Epidermal melanocyte (primary cell): ENCODE data around the gene CREBBP.

Experiments used
- DNase-seq: peaks from one replicate; pipeline ENCODE4 v3.0.0; 2011; ENCODE audit warnings: low spot score; ENCODE audit not compliant: insufficient read length

CREBBP gene

DNA sequence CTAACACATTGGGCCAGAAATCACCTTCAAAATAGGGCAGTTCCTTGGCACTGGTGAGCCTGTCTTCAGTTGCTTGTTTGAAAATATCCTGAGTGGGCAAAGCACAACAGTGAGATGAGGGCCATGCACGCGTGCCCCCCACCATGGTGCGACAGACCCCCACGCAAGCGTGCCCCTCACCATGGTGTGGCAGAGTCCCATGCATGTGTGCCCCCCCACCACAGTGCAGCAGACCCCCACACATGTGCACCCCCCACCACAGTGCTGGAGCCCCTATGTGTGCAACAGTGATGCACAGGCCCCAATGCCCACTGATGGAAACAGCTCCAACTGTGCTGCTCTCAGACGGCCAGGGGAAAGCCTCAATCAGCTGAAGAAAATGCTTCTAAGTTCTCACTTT lies 144.4 kb downstream of the CREBBP start:
- DNase-seq: no peak

DNA sequence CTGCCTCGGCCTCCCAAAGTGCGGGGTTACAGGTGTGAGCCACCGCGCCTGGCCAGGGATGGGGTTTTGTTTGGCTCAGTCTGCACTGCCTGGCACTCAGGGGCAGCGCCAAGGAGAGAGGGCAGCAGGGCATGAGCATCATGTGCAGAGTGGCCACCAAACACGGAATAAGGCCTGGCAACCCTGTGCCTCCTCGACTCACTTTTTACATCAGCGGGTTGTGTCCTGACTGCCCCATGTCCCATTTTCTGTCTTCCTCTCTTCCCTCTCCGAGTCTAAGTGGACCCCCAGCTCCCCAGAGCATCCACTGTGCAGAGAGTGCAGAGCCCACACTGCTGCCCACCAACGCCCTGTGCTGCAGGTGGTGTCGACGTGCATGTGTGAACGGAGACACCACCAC lies 145.0 kb downstream of the CREBBP start:
- no peak for DNase-seq

DNA sequence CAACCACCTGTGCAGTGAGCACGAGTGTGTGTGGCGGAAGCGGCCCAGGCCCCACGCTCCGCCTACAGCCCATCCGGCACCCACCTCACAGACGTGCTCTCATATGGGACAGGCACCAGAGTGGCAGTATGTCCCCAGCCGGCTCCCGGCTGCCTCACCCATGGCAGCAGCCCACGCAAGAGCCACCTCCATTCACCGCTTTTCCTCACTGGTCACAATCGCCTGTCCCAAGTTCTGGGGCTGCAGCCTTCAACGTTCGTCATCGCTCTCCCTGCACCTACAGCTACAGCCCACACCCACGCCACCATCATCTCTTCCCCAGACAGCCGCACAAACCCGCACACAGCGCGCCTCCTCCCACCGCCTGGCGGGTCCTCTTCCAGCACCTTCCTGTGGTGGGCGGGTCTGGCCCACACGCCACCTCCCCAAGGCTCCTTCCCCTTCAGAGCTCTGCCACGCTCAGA lies 145.7 kb downstream of the CREBBP start:
- DNase-seq: no peak

DNA sequence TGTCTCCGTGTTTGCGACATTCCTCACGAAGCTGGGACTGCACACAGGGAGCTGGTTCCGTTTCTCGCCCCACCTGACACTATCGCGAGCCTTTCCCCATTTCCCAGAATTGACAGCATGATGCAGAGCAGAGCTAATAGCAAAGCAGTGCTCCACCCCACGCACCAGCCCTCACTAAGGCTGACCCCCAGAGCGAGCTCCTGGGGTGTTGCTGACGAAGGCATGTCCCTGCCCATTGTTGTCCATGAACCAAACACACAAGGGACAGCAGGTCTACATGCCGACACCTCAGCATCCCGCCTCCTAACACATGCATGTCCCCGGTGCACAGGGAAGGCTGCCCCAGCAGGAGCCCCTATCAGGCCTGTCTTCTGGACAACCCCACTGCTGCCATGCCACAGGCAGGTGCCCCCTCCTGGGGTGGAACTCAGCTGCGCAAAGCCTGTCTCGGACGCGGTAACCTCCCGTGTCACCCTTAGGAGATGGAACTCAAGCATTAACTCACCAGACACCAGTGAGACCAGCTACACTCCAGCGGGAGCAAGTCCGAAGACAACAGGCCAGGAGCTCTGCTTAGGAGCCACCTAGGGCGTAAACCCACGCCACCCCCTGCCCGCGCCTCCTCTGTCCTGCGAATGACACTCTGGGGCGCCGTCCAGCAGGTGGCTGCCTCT lies 146.3 kb downstream of the CREBBP start:
- DNase-seq: no peak

DNA sequence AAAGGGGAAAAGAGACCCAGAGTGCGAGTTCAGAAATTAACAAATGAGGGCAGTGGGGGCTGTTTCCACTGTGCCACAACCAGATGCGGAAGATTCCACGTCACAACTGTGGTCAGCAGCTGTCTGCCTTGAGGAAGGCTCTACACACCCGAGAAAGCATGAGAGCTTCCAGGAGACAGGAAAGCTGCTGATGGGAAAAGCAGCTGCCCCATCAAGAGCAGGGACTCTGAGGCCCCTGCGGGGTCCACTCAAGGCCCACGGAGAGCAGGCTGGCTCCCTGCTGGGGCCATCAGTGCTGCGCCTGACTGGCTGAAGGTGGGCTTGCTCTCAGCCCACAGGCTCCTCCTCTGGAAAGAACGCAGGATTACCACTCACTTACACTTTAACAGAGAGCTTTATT lies 148.3 kb downstream of the CREBBP start:
- no peak for DNase-seq

DNA sequence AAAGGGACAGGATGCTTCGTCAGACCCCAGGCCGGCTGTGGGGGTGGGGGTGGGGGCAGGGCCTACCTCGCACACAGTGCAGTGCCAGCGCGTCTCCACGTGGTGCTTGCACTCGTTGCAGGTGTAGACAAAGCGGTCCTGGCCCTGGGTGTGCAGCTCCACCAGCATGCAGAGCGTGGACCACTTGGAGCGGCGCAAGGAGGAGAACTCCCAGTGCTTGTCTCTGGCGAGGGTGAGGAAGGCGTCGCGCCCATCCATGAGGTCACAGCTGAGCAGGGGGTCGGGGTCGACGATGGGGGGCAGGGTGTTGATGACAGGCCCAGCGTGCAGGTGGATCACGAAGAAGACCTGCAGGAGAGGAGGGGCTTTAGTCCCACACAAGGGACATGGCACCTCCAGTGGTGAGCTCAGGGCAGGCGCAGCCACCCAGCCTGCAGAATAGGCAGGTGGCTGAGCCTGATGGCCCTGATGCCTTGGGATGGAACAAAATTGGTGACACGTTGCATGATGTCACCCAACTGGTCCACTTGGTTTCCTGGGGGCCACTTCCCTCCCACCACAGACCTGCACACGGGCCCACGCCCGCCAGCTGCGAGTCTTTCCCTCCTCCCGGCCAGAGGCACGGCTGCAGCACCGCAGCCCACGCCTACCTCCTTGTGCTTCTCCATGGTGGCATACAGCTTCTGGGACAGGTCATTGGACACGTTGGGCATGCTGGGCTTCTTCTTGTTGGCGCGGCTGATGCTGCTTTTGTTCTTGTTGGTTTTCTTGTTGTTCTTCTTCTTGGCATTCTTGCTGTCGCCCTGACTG lies 149.2 kb downstream of the CREBBP start:
- DNase-seq: no peak

DNA sequence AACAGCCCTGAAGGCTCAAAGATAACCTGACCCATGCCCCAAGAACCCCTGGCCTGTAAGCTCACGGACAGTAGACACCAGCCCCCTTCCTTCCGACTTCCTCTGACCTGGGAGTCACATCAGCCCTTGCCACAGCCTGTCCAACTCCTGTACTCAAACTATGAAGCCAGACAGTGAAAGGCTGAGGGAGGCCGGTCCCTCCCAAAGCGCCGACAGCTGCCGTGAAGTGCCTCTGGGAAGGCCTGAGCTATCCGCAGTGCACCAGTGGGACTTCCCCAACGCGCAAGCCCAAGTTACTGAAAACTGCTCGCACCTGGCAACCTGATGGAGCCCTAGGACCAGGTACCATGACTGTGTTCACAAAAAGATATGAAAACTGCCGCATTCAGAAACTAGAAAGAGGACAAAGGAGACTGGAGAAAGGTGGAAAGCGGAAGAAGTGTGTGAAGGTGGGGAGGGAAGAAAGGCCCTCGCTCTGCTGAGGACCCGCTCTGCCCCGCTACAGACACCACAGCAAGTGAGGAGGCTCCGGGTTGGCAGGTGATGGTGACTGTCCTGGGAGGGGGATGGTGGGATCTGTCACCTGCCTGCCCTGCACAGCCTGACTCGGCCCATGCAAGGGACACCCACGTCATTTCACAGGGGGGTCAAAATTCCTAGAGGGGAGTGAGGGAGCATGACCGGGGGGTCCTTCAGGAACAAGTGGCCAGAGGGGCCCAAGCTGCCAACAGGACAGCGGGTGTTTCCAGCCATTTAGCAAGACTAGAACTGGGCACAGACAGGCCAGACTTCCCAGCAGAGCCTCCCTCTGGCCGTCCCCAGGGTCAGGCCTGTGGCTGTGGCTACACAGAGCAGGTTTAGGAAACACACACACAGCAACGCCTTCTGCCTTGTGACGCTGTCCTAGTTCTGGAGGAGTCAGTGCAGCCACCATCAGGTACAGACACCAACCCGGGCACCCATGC lies 150.1 kb downstream of the CREBBP start:
- no peak for DNase-seq

DNA sequence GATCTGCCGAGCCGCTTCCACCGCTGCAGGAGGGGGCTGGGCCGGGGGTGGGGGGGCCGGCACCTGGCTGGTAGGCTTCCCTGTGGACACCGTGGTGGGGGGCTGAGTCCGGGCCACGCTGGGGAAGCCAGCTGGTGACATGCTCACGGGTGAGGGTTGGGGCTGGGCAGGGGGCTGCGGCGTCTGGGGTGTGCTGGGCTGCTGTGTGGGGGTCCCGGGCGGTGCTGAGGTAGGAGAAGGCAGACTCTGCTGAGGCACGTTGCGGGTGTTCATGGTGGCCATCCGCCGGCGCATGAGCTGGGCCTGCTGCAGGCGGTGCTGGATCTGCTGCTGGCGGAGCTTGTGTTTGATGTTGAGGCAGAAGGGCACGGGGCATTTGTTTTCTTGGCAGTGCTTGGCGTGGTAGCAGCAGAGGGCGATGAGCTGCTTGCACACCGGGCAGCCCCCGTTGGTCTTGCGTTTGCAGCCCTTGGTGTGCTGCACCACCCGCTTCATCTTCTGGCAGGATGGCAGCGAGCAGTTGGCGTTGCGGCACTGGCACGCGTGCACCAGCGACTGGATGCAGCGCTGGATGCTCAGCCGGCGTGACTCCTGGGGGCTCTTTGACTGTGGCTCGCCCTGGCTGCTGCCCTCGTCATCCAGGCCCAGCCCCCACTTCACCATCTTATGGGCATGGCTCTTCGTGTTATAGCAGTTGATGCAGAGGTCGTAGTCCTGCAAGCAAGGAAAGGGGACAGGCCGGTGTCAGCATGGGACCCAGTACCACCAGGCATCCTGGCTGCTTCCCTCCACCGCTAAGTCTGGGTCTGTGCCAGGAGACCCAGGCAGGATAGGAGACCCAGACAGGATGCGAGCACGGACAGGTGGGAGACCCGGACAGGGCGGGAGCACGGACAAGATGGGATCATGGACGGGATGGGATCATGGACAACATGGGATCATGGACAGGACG lies 151.1 kb downstream of the CREBBP start:
- no peak for DNase-seq

DNA sequence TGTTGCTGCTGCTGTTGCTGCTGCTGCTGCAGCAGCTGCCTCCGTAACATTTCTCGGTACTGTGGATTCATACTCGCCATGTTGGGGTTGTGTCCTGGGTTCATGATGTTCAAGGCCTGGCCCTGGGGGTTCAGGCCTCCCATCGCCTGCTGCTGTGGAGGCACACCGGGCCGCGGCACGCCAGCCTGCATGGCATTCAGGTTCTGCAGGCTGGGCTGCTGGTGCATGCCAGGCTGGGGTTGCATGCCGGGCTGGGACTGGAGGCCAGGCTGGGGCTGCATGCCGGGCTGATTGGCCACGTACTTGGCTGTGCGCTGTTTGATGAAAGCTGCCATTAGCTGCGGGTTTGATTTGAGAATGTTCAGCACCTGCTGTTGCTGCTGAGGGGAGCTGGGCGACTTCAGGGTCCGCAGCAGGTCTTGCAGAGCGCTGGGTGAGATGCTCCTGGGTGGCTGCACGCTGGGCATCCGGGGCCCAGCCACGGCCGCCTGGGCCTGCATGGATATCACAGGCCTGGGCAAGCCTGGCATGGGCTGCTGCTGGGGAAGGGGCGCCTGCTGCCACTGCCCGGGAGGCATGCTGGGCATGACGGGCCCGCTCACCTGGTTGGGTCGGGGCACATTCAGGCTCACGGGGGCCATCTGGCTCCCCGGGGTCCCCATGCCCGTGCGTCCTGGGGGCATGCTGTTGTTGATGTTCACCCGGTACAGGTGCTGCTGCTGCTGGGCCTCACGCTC lies 151.9 kb downstream of the CREBBP start:
- DNase-seq: no peak

DNA sequence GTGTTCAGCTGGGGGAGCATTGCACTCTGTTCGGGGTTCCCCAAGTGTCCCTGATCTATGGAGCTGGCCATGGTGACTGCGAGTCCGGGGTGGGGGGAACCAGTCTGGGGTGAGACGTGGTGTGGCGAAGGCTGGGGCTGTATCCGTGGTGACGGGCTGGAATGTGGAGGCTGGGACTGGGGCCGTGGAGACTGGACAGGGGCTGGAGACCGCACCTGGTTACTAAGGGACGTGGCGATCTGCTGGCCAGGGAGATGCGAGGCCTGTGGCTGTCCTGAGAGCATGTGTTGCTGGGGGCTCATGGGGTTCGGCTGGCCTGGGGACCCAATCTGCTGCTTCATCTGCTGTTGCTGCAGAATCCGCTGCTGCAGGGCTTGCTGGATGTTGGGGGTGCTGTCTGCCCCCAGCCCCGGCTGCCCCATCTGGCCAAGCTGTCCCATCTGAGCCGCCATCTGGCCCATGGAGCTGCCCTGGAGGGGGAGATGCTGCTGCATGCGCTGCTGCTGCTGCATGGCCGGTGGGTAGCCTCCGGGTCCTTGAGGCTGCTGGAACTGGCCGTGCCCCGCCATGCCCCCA lies 152.6 kb downstream of the CREBBP start:
- DNase-seq: no peak

DNA sequence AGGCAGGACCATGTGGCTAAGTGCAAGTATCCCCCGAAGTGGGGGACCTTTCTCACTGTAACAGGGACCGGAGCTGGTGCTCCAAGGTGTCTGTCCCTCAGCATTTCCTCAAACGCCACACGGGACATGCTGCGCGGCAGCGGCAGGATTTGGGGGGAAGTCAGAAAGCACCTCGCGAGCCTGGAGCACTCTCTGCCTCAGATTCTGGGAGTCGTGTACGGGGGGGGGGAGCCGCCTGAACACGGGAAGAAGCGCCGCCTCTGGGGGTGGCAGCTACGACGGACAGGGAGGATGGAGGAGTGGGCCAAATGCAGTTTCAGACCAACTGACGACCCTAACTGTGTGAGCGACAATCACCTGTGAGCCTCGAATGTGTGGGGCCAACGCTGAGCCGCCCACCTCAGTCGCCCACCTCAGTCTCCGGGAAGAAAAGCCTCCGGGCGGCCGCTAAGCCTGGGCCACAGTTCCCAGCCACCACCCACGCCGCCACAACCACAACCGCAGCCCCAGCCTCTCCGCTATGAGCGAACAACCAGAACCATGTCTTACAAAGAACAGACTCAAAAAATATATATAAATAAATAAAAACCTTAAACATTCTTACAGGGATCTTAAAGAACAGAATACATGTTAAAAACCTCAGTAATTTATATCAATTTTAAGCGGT lies 154.4 kb downstream of the CREBBP start:
- DNase-seq: no peak

DNA sequence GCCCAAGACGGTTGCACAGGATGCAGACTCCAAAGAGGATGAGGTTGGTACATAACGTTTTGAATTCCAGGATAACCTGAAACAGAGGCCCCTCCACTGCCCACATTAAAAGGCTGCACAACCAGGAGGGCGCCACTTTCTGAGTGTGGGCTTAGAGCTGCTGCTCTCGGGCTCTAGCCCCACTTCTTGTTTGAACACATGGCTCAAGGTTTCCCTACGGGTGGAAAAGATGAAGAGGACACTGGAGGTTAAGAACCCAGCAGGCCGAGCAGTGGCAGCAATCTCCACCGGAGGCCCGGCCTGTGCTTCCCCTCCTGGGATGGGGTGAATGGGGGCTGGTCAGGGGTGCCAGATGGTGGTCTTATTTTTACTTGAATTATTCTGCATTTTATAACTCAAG lies 155.2 kb downstream of the CREBBP start:
- DNase-seq: no peak

DNA sequence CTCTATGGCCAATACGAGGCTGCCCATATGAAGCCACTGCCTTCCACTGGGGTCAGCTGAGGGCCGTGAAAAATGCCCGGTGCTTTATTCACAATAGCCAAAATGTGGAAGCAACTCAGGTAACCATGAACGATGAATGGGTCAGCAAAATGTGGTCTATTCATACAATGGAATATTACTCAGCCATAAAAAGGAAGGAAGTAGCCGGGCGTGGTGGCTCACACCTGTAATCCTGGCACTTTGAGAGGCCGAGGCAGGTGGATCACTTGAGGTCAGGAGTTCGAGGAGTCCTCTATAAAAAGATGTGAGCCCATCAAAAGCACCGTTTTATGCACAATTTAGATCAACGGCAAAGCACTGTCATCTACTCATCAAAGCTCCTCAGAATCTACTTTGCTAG lies 158.0 kb downstream of the CREBBP start:
- DNase-seq: no peak

DNA sequence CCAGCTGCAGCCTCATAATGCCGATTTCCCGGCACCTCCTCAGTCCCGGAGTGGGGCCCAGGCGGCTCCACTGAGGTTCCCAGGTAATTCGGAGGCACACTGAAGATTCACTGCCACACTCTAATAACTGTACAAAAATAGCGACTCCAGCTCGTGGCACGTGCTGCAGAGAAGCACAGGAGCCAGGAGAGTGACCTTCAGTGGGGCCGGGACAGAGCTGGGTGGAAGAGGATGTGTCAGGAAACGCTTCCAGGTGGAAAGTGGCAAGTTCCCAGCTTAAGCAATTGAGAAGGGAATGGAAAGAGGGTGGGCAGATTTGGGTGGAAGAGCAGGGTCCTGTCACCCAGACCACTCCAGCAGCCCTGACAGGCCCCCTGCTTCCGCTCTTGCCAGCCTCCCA lies 160.1 kb downstream of the CREBBP start:
- no peak for DNase-seq

DNA sequence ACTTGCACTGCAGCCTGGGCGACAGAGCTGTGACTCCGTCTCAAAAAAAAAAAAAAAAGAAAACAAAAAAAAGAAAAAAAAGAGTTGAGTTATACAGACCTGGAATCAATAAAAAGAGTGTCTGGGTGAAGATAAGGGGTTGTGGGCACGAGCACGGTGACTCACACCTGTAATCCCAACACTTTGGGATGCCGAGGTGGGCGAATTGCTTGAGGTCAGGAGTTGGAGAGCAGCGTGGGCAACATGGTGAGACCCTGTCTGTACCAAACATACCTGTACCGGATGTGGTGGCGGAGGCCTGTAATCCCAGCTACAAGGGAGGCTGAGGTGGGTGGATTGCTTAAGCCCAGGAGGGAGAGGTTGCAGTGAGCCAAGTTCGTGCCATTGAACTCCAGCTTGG lies 161.9 kb downstream of the CREBBP start:
- DNase-seq: no peak

DNA sequence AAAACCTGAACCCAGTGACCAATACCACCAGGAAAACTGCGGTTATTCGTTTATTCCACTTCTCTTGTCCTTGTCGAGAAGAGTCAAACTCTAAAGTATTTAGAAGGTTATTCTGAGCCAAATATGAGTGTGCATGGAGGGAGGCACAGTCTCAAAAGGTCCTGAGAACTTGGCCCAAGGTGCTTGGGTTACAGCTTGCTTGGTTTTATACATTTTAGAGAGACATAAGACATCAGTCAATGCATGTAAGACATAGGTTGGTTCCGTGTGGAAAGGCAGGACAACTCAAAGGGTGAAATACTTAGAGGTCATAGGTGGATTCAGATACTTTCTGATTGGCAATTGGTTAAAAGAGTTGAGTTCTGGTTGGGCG lies 162.5 kb downstream of the CREBBP start:
- no peak for DNase-seq

DNA sequence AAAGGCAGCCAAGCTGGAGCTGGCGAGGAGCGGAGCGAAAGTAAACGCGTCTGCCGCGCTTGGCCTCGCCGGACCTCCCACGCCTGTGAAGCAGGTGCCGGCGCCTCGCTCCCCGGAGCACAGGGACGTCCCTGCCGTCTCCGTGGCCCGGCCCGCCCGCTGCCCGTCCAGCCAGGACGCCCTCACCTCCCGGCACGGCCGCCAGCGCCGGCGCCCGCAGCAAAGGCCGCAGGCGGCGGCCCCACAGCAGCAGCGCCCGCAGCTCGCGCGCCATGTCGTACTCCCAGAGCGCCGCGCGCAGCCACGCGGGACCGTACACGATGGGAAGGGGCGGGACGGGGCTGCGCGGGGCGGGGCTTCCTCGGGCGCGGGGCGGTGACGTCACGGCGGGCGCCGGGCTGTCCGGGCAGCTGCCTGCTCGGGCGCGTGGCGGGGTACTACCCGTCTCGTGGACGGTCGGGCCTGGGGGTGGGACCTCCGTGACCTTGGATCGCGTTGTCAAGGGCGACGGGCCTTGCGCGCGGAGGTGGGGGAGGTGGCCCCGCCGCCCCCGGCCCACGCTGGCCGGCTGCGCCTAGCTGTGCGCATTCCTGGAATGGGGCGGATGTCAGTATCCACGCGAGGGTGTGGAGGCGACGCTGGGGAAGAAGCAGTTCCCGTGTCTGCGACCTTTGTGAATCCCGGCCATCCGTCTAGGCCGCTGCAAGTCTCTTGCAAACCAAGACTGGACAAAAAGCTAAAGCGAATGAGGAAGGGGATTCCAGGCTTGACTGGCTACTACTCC lies 163.1 kb downstream of the CREBBP start, which contains the start of gene TRAP1:
TSS of gene TRAP1 (minus strand) at position 290 of the 784 bp plus-strand sequence. CDS start at position 274, 16 bp downstream.
- DNase-seq: peak; percentile 86

DNA sequence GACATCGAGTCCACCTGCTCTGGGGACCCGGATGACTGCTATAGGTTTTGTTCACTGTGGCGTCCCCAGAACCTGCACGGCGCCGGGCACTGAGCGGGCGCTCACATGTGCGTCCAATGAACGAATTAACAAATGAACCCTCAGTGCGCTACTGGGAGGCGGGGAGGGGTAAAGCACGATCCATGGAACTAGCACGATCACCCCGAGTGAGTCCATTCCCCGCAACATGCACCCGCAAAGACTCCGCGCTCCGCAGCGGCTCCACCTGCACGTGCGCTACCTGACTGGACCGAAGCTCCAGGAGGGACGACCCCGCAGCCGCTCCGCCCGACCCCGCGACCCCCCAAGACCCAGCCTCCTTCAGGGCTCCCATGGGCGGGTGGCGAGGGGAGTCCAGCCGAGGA lies 163.7 kb downstream of the CREBBP start:
- DNase-seq: no peak
